NCI-H460 (cell line): Measurements from ENCODE around the gene RCOR1. TPM values are rescaled to one million over a fixed set of nuclear protein-coding genes. Genes with fewer than 3 reads are reported as not detected.

Experiments used
- DNase-seq: peaks from one replicate; pipeline ENCODE4 v3.0.0-alpha.2; 2016; ENCODE audit warnings: low read depth; ENCODE audit errors: extremely low read depth
- total RNA-seq: library from RNA; depleted of rRNA; stranded (reverse); fragments of >200 nt; shearing (Covaris generic); gene quantifications from 2 replicates; pipeline ENCODE4 v1.2.3, GENCODE V29; 2014

The RCOR1 gene
- total RNA-seq, 1 experiment from 2014 or later, result 24.9 TPM

DNA sequence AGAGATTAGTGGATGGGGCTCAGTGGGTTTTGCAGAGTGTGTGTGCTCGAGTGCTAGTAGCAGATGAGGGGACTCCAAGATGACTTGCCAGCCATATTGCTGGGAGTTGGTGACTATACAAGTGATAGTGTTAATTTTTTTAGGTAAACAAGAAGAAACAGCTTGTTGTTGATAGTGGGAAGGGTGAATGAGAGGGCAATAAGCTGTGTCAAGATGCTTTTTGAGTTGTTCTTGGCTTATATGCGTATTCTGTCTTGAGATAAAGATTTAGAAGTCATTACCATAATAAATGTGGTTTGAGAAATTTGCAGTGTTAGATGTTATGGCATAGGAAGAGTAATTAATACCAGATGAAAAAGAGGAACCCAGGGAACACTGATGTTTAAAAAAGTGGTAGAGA, 75.3 kb downstream of the RCOR1 start:
- DNase-seq, result no peak

- no peak for DNase-seq
These were observed 75.9 kb downstream of the RCOR1 start for GRCh38 chr14:102668291-102668873.

GRCh38 chr14:102671410-102671809, 79.0 kb downstream of the RCOR1 start:
- DNase-seq, result no peak

GRCh38 chr14:102672410-102672960, 80.0 kb downstream of the RCOR1 start:
- no peak for DNase-seq

DNA sequence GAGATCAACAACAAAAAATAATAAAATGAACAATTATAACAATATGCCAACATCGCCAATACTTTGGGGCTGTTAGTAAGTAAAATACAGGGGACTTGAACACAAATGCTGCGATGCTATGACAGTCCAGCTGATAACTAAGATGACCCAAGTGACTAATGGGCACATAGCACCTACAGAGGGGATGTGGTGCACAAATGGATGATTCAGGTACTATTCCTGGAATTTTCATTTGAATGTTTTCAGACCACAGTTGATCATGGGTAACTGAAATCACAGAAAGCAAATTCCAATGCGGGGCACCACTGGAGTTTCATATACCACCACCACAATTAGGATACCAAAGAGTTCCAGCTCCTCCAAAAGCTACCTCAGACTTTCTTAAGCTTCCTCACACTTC, 82.9 kb downstream of the RCOR1 start:
- no peak for DNase-seq

DNA sequence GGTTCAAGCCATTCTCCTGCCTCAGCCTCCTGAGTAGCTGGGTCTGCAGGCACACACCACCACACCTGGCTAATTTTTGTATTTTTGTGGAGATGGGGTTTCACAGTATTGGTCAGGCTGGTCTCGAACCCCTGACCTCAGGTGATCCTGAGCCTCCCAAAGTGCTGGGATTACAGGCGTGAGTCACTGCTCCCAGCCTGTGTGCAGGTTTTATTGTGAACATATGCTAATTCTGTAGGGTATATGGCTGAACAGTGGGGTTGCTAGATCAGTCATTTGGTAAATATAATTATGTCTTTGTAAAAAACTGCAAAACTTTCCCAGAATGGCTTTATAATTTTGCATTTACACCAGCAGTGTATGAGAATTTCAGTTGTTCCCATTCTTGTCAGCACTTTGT, 85.9 kb downstream of the RCOR1 start:
- no peak for DNase-seq

DNA sequence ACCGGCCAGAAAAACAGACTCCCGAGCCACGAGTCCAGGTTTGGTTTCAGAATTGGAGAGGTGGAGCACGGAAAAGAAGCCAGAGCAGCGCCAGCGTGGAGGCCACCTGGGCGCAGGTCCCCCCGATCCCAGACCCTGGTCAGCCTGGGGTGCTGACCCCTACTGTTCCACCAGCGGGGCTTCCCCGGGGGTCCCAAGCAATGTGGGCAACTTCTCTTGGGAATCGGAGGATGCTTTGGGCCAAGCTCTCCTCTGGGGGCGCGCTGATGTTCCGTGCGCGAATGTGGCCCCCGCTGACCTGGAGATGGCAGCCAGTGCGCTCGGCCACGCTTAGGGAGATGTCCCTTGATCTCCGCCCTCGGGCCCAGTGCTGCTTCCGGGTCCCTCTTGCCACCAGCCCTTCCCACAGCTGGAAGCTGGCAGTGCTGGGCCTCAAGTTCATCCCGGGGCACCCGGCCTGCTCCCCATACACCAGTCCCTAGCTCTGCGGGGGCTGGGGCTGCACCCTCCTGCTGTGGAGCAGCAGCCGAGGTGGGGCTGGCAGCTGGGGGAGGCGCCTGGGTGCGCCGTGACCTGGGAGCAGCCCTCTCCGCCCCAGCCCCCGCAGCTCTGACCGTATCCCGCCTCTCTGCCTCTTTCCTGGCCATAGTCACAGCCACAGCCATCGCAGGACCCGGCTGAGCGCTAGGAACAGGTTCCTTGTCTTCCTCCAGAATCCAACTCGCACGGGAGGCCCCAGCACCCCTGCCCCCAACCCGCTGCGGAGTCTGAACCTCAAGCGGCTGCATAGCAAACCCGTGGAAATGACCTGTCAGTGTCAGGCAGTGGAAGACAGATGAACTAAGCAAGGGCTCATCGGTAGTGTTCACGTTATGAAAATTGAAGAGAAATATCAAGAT, 91.2 kb downstream of the RCOR1 start:
- no peak for DNase-seq

- no peak for DNase-seq
These were observed 91.8 kb downstream of the RCOR1 start for GRCh38 chr14:102684298-102684663.

GRCh38 chr14:102686196-102686801, 93.8 kb downstream of the RCOR1 start:
- no peak for DNase-seq

DNA sequence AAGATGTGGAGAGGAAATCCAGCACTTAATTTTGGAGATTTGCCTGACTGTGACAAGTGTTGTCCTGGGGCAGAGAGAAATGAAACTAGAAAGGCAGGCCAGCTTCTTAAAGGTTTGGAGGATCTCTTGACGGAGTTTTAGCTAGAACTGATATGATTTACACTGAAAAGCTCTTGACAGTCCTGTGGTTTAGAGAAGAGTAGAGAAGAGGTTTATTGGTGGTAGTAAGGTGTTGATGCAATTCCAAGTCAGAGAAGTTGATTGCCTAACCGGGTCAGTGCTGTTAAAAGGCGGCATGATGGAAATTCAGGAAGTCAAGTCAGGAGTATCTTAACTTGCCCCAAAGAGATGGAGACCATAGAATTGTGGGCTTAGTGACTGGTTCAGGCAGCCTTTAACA, 95.8 kb downstream of the RCOR1 start:
- DNase-seq, result no peak

DNA sequence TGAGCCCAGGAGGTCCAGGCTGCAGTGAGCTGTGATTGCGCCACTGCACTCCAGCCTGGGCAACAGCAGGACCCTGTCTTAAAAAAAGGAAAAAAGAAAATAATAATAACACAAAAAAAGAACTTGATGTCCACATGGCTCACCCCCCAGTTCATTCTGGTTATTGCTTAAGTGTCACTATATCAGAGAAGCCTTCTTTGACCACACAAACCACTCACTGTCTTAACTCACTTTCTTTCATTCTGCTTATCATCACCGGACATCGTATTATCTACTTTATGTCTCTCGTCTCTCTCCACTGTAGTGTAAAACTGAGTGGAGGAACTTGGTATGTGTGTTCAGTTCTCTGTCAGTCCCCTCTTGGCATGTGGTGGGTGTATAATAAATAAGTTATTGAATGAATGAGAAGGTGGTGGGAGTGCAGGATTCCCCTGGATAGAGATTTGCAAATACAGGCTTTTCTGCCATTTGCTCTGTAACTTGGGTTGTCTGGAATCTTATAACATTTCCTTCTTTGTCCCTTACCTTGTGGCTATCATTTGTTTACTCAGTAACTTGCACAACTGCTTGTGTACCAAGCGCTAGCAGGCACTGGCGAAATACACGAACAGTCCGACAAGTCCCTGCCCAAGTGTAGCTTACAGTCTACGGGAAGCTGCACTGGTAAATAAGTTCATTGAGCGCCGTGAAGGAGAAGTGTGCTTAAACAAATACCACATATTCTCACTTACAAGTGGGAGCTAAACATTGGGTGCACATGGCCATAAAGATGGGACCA, 98.2 kb downstream of the RCOR1 start:
- no peak for DNase-seq

- DNase-seq, result no peak
These were observed 99.3 kb downstream of the RCOR1 start for GRCh38 chr14:102691763-102692162.

- DNase-seq, result no peak
These were observed 99.9 kb downstream of the RCOR1 start for GRCh38 chr14:102692334-102692733.

DNA sequence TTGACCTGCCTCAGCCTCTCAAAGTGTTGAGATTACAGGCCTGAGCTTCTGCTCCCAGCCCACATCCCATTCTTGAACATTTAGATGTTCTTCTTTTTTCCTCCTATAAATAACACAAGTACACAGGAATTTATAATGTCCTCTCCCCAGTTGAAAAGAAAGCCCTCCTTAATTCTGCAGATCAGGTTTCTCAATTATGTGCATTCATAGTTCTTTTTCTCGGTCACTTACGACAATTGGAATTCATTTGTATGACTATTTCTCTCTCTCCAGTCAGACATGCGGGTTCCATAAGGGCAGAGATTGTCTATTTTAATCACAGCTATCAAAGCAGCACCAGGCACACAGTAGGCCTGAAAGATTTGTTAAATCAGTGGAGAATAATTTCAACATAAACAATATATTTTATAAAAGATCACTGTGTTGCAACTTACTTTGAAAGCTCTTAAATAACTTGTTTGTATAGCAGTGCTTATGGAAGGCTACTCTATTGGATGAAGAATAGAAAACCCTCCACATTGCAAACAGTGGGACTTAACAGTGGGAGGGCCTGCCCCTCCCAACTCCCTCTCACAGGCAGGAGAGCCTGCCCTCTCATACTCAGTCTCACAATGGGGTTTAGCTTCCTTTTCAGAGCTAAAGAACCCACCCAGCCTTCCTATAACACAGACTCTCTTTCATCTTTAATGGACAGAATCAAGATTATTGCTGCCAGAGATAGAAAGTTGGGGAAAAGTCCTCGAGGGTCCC, 100.7 kb downstream of the RCOR1 start:
- no peak for DNase-seq

DNA sequence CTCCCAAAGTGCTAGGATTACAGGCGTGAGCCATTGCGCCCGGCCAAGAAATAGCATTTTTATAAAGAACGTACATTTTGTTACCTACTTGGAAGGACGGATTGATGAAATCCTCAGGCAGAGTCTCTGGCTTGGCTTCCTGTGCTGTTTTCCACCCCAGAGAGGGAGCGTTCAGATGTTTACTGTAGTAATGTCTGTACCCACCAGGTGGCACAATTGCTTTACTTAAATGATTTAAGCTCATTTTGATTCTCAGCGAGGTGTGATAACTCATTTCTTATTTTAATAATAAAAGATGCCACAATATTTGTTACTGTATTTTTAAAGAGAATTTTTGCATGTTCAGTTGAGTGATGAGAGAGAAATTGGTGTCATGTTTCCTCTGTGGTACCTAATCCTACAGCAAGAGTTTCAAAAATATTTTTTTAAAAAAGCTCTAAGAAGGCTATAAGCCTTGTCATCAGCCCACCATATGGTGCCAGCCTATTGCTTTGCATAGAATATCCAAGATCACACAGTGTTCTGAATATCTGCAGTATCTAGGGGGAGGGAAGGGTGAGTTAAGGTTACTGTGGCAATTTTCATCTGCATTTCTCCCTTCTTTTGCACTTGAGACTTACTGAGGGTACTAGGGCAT, 102.2 kb downstream of the RCOR1 start:
- peak; percentile 70 for DNase-seq

GRCh38 chr14:102695167-102695555, 102.7 kb downstream of the RCOR1 start:
- no peak for DNase-seq

- no peak for DNase-seq
These were observed 103.9 kb downstream of the RCOR1 start for GRCh38 chr14:102696332-102696731.

GRCh38 chr14:102696856-102697495, 104.5 kb downstream of the RCOR1 start:
- DNase-seq, result peak; percentile 21

DNA sequence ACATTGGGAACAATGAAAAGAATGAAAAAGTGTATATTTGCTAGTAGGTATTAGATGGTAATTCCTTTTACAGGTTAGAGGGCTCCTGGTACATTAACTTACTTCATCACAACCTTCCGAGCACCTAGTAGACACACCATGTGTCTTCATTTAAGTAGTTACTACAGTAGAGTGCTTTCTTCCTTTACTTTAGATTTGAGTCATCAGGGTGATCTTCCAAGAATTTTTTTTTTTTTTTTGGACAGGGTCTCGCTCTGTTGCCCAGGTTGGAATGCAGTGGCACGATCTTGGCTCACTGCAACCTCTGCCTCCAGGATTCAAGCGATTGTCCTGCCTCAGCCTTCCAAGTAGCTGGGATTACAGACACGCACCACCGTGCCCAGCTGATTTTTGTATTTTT, 105.1 kb downstream of the RCOR1 start:
- DNase-seq, result no peak
